ENCODE results near the gene DDX28. TPM values are rescaled to one million over a fixed set of nuclear protein-coding genes. Genes with fewer than 3 reads are reported as not detected.

The DDX28 gene, protein sequence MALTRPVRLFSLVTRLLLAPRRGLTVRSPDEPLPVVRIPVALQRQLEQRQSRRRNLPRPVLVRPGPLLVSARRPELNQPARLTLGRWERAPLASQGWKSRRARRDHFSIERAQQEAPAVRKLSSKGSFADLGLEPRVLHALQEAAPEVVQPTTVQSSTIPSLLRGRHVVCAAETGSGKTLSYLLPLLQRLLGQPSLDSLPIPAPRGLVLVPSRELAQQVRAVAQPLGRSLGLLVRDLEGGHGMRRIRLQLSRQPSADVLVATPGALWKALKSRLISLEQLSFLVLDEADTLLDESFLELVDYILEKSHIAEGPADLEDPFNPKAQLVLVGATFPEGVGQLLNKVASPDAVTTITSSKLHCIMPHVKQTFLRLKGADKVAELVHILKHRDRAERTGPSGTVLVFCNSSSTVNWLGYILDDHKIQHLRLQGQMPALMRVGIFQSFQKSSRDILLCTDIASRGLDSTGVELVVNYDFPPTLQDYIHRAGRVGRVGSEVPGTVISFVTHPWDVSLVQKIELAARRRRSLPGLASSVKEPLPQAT
- total RNA-seq = 10 to 100 TPM; 14.6 to 16.3 TPM

GRCh38 chr16:68022728-68023537 is at the start of gene DDX28, which contains the start of gene DUS2:
Gene DDX28, minus strand, starts transcription at chr16:68023232. Its CDS starts 30 bp downstream, at chr16:68023202.
Gene DUS2, plus strand, starts transcription at chr16:68023284. Its CDS starts 14,740 bp downstream, at chr16:68038024.

GRCh38 chr16:68015681-68016080 is 7.4 kb downstream of the DDX28 start, which contains the start of gene DPEP2NB:
Gene DPEP2NB, minus strand, starts transcription at chr16:68015911. Its CDS starts 141 bp downstream, at chr16:68015770.

DNA sequence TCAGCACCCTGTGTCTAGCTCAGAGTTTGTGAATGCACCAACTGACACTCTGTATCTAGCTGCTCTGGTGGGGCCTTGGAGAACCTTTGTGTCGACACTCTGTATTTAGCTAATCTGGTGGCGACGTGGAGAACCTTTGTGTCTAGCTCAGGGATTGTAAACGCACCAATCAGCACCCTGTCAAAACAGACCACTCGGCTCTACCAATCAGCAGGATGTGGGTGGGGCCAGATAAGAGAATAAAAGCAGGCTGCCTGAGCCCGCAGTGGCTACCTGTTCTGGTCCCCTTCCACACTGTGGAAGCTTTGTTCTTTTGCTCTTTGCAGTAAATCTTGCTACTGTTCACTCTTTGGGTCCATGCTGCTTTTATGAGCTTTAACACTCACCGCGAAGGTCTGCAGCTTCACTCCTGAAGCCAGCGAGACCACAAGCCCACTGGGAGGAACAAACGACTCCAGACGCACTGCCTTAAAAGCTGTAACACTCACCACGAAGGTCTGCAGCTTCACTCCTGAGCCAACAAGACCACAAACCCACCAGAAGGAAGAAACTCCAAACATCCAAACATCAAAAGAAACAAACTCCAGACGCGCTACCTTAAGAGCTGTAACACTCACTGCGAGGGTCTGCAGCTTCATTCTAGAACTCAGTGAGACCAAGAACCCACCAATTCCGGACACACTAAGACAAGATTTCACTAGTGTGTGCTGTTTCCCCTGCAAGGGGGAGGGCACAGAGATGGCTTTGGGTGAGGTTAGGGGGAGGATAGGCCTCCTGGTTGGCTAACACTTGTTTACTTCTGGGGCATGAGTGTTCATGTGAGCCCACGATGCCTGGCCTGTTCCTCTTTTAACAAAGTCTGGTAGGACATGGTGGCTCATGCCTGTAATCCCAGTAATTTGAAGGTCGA is 24.0 kb downstream of the DDX28 start, which contains the start of gene DPEP2:
DPEP2 (minus strand) TSS at position 706 of the 910 bp plus-strand sequence. CDS start 6,272 bp downstream, outside the sequence.

GRCh38 chr16:67979955-67980678 is 42.9 kb downstream of the DDX28 start, which contains the start of gene DPEP3:
Gene DPEP3, minus strand, starts transcription at chr16:67980499. Its CDS starts 119 bp downstream, at chr16:67980380.

Other genes starting within 250 kb of the DDX28 start
- 10 to 100 TPM; 24.3 to 28.0 TPM for gene RANBP10, start 216.7 kb downstream of the DDX28 start, total RNA-seq
- gene TSNAXIP1, start 216.3 kb downstream of the DDX28 start, total RNA-seq = under 1 TPM; 0.35 to 0.51 TPM
- gene THAP11, start 180.9 kb downstream of the DDX28 start, total RNA-seq = 10 to 100 TPM; 42.1 to 42.6 TPM
- 100 to 1,000 TPM in 1 of 2 experiments, 10 to 100 TPM in 1; 99.1 to 101 TPM for gene NUTF2, start 176.3 kb downstream of the DDX28 start, total RNA-seq
- gene CENPT, start 175.5 kb downstream of the DDX28 start, total RNA-seq = 10 to 100 TPM; 55.1 to 62.1 TPM
- 100 to 1,000 TPM in 1 of 2 experiments, 10 to 100 TPM in 1; 95.0 to 104 TPM for gene EDC4, start 150.2 kb downstream of the DDX28 start, total RNA-seq
- 1 to 10 TPM; 1.3 to 2.0 TPM for gene NRN1L, start 138.3 kb downstream of the DDX28 start, total RNA-seq
- 10 to 100 TPM; 19.8 to 22.2 TPM for gene PSKH1, start 130.0 kb downstream of the DDX28 start, total RNA-seq
- gene CTRL, start 91.4 kb downstream of the DDX28 start, total RNA-seq = 1 to 10 TPM; 5.5 to 6.1 TPM
- gene PSMB10, start 86.4 kb downstream of the DDX28 start, total RNA-seq = 100 to 1,000 TPM; 247 to 259 TPM
- 10 to 100 TPM; 14.6 to 15.1 TPM for gene LCAT, start 79.1 kb downstream of the DDX28 start, total RNA-seq
- gene SLC12A4, start 54.6 kb downstream of the DDX28 start, total RNA-seq = 10 to 100 TPM; 31.3 to 32.2 TPM
- under 1 TPM in 1 of 2 experiments, not detected in 1; 0.14 TPM for gene DPEP3, start 42.7 kb downstream of the DDX28 start, total RNA-seq
- 10 to 100 TPM; 12.0 to 12.9 TPM for gene DPEP2, start 23.7 kb downstream of the DDX28 start, total RNA-seq
- gene DPEP2NB, start 7.3 kb downstream of the DDX28 start, total RNA-seq = not detected
- 10 to 100 TPM; 18.9 to 20.8 TPM for gene DUS2, start 52 bp upstream of the DDX28 start, total RNA-seq
- gene NFATC3, start 62.1 kb upstream of the DDX28 start, total RNA-seq = 100 to 1,000 TPM; 116 to 117 TPM
- under 1 TPM in 1 of 2 experiments, not detected in 1; 0.07 TPM for gene ESRP2, start 212.9 kb upstream of the DDX28 start, total RNA-seq
- gene PLA2G15, start 222.1 kb upstream of the DDX28 start, total RNA-seq = 1 to 10 TPM; 8.8 to 9.2 TPM
- 100 to 1,000 TPM; 112 TPM for gene SLC7A6, start 241.3 kb upstream of the DDX28 start, total RNA-seq